EH (cell line): Measurements from ENCODE around the gene RAB3IL1.
A peak's percentile ranks its signal among the peaks of the same experiment; 100 is the strongest.

Source experiments
- DNase-seq: peaks from one replicate; pipeline ENCODE4 v3.0.0-alpha.2; 2015; ENCODE audit warnings: low read depth

RAB3IL1 gene

GRCh38 chr11:61905067-61905696 is 12.2 kb downstream of the RAB3IL1 start:
- DNase-seq, result no peak

- no peak for DNase-seq
These were observed 12.8 kb downstream of the RAB3IL1 start for GRCh38 chr11:61904539-61905048.

GRCh38 chr11:61903845-61904244 is 13.5 kb downstream of the RAB3IL1 start:
- DNase-seq, result no peak

- DNase-seq, result no peak
These were observed 15.1 kb downstream of the RAB3IL1 start for GRCh38 chr11:61902313-61902712.

- DNase-seq, result no peak
These were observed 16.0 kb downstream of the RAB3IL1 start for GRCh38 chr11:61901397-61901796.

- DNase-seq, result no peak
These were observed 17.1 kb downstream of the RAB3IL1 start for GRCh38 chr11:61900251-61900650.

GRCh38 chr11:61899146-61899841 is 18.1 kb downstream of the RAB3IL1 start:
- DNase-seq, result peak; percentile 66

GRCh38 chr11:61898247-61898582 is 19.2 kb downstream of the RAB3IL1 start:
- DNase-seq, result no peak

- peak; percentile 70 for DNase-seq
These were observed 19.7 kb downstream of the RAB3IL1 start for GRCh38 chr11:61897387-61898246.

- no peak for DNase-seq
These were observed 20.5 kb downstream of the RAB3IL1 start for GRCh38 chr11:61896665-61897386.

- DNase-seq, result no peak
These were observed 21.7 kb downstream of the RAB3IL1 start for GRCh38 chr11:61895718-61896059.

GRCh38 chr11:61895046-61895717 is 22.2 kb downstream of the RAB3IL1 start:
- DNase-seq, result no peak

- peak; percentile 95 for DNase-seq
These were observed 23.4 kb downstream of the RAB3IL1 start for GRCh38 chr11:61893981-61894380.

GRCh38 chr11:61892085-61892370 is 25.3 kb downstream of the RAB3IL1 start:
- no peak for DNase-seq

- DNase-seq, result peak; percentile 91
These were observed 25.9 kb downstream of the RAB3IL1 start, which contains the start of gene FADS3 for GRCh38 chr11:61891331-61892084. TSS of gene FADS3 (minus strand) at chr11:61891545. CDS start at chr11:61891381, 164 bp downstream.

- peak; percentile 87 for DNase-seq
These were observed 26.6 kb downstream of the RAB3IL1 start for GRCh38 chr11:61890529-61891330.

GRCh38 chr11:61889831-61890230 is 27.5 kb downstream of the RAB3IL1 start:
- DNase-seq, result no peak

GRCh38 chr11:61888590-61888989 is 28.8 kb downstream of the RAB3IL1 start:
- DNase-seq, result no peak

GRCh38 chr11:61887839-61888494 is 29.4 kb downstream of the RAB3IL1 start:
- DNase-seq, result peak; percentile 98

- no peak for DNase-seq
These were observed 30.7 kb downstream of the RAB3IL1 start for GRCh38 chr11:61886643-61887042.
